SJSA1 (cell line): ENCODE results near the gene KIF1A. TPM values are rescaled to one million over a fixed set of nuclear protein-coding genes. Genes with fewer than 3 reads are reported as not detected.

Experiments
- DNase-seq, 2 experiments: peaks; one replicate each; pipeline ENCODE4 v3.0.0-alpha.2; 2015 to 2020; ENCODE audit warnings: low spot score in 2 of 2, low read depth in 1 of 2
- H3K27ac ChIP-seq: fragments of 250-450 bp; sonication (Bioruptor Pico); 2 replicates; pipeline ENCODE4 v1.5.1; 2020; ENCODE audit warnings: mild to moderate bottlenecking, moderate library complexity
- H3K27me3 ChIP-seq: fragments of 250-450 bp; sonication (Bioruptor Pico); replicated peaks from 2 replicates; pipeline ENCODE4 v1.5.1; 2020; ENCODE audit warnings: mild to moderate bottlenecking, moderate library complexity
- H3K36me3 ChIP-seq: fragments of 250-450 bp; sonication (Bioruptor Pico); 2 replicates; pipeline ENCODE4 v1.5.1; 2020; ENCODE audit warnings: mild to moderate bottlenecking
- H3K4me1 ChIP-seq: fragments of 250-450 bp; sonication (Bioruptor Pico); replicated peaks from 2 replicates; pipeline ENCODE4 v1.6.1; 2021; ENCODE audit warnings: mild to moderate bottlenecking
- H3K4me3 ChIP-seq: fragments of 250-450 bp; sonication (Bioruptor Pico); 2 replicates; pipeline ENCODE4 v1.5.1; 2020; ENCODE audit warnings: mild to moderate bottlenecking
- H3K9me3 ChIP-seq: fragments of 250-450 bp; sonication (Bioruptor Pico); replicated peaks from 2 replicates; pipeline ENCODE4 v1.5.1; 2020; ENCODE audit warnings: mild to moderate bottlenecking
- total RNA-seq: library from RNA; depleted of rRNA; stranded (reverse); fragments of >200 nt; shearing (Covaris generic); gene quantifications from 2 replicates; pipeline ENCODE4 v1.2.3, GENCODE V29; 2014

KIF1A gene
- total RNA-seq, 1 experiment from 2014 or later: not detected

DNA sequence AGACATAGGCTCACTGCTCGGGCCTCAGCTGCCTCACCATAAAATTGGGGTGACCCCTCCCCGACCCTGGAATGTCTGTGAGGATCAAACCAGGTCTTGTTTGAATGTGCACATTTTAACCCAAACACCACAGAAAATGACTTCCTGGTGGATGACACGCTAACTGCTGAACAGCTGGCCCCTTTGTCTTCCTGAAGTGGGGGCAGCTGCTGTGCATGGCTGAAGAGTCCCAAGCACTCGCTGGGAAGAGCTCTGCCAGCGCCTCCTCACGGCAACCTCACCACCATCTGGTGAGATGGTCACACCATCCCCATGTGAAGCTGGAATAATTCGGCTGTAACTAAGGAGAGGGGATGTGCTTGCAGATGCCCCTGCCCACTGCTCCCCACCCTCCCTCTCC, 94.3 kb downstream of the KIF1A start:
- Histone ChIP-seq H3K4me3 (no peak overlapping the region), H3K36me3 (no peaks in the 10 kb centered on the region), H3K27me3 (peaks cover 14% of the 10 kb centered on the region), H3K9me3 (no peaks in the 10 kb centered on the region), H3K4me1 (no peaks in the 10 kb centered on the region), H3K27ac (no peak overlapping the region)
- DNase-seq: no peak

GRCh38 chr2:240725266-240725665, 94.8 kb downstream of the KIF1A start:
- H3K4me1 ChIP-seq: no peaks in the 10 kb centered on the region
- H3K4me3 ChIP-seq: no peak overlapping the region
- DNase-seq: no peak
- H3K9me3 ChIP-seq: no peaks in the 10 kb centered on the region
- H3K27me3 ChIP-seq: peaks cover 12% of the 10 kb centered on the region
- H3K36me3 ChIP-seq: no peaks in the 10 kb centered on the region
- H3K27ac ChIP-seq: no peak overlapping the region

- Histone ChIP-seq H3K4me3 (no peak overlapping the region), H3K4me1 (no peaks in the 10 kb centered on the region), H3K27me3 (peaks cover 13% of the 10 kb centered on the region), H3K27ac (no peak overlapping the region), H3K9me3 (no peaks in the 10 kb centered on the region), H3K36me3 (no peaks in the 10 kb centered on the region)
- no peak for DNase-seq
Observed at GRCh38 chr2:240724431-240724830, 95.6 kb downstream of the KIF1A start.

- Histone ChIP-seq H3K36me3 (no peaks in the 10 kb centered on the region), H3K4me1 (no peaks in the 10 kb centered on the region), H3K4me3 (no peak overlapping the region), H3K27me3 (peaks cover 13% of the 10 kb centered on the region), H3K27ac (no peak overlapping the region), H3K9me3 (no peaks in the 10 kb centered on the region)
- no peak for DNase-seq
Observed at GRCh38 chr2:240723851-240724250, 96.2 kb downstream of the KIF1A start.

GRCh38 chr2:240722796-240723735, 97.0 kb downstream of the KIF1A start:
- H3K36me3 ChIP-seq: no peaks in the 10 kb centered on the region
- no peak for DNase-seq
- H3K27me3 ChIP-seq: peaks cover 11% of the 10 kb centered on the region
- no peak overlapping the region for H3K27ac ChIP-seq
- H3K9me3 ChIP-seq: no peaks in the 10 kb centered on the region
- no peaks in the 10 kb centered on the region for H3K4me1 ChIP-seq
- no peak overlapping the region for H3K4me3 ChIP-seq

GRCh38 chr2:240722376-240722775, 97.6 kb downstream of the KIF1A start:
- Histone ChIP-seq H3K36me3 (no peaks in the 10 kb centered on the region), H3K4me3 (no peak overlapping the region), H3K4me1 (no peaks in the 10 kb centered on the region), H3K27ac (no peak overlapping the region), H3K9me3 (no peaks in the 10 kb centered on the region), H3K27me3 (peaks cover 14% of the 10 kb centered on the region)
- no peak for DNase-seq

DNA sequence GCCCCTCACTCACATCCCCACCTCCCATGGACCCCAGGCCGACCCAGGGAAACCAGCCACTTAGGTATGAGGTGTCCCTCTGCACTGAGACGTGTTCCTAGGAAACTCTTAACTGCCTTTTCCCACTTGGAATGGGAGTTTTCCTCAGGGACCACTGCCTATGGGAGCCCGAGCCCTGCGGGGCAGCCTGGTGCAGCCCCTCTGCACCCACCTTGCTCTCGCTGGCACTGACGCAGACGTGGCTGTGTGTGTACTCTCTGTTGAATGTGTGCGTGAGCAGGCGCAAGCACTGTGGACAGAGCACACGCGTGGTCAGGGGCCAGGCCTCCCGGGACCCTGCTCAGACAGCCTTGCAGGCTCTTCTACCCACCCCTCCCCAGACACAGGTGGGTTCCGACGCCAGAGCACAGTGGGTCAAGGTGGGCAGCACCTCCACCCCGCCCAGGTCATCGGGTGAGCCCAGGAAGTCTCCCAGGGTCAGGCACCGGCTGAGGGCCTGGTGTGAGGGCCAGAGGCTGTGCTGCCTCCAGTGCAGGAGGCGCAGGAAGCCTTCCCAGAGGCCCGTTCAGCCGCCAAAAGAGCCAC, 98.3 kb downstream of the KIF1A start:
- Histone ChIP-seq H3K9me3 (no peaks in the 10 kb centered on the region), H3K4me1 (no peaks in the 10 kb centered on the region), H3K27ac (no peak overlapping the region), H3K27me3 (peaks cover 20% of the 10 kb centered on the region), H3K36me3 (no peaks in the 10 kb centered on the region), H3K4me3 (no peak overlapping the region)
- DNase-seq: no peak

GRCh38 chr2:240720686-240721595, 99.1 kb downstream of the KIF1A start:
- Histone ChIP-seq H3K4me1 (no peaks in the 10 kb centered on the region), H3K36me3 (no peaks in the 10 kb centered on the region), H3K4me3 (no peak overlapping the region), H3K9me3 (no peaks in the 10 kb centered on the region), H3K27me3 (peaks cover 28% of the 10 kb centered on the region), H3K27ac (no peak overlapping the region)
- no peak for DNase-seq

- no peak overlapping the region for H3K27ac ChIP-seq
- no peaks in the 10 kb centered on the region for H3K9me3 ChIP-seq
- no peaks in the 10 kb centered on the region for H3K4me1 ChIP-seq
- H3K4me3 ChIP-seq: no peak overlapping the region
- no peak for DNase-seq
- H3K27me3 ChIP-seq: peaks cover 36% of the 10 kb centered on the region
- no peaks in the 10 kb centered on the region for H3K36me3 ChIP-seq
Observed at GRCh38 chr2:240719676-240720545, 100.1 kb downstream of the KIF1A start.

DNA sequence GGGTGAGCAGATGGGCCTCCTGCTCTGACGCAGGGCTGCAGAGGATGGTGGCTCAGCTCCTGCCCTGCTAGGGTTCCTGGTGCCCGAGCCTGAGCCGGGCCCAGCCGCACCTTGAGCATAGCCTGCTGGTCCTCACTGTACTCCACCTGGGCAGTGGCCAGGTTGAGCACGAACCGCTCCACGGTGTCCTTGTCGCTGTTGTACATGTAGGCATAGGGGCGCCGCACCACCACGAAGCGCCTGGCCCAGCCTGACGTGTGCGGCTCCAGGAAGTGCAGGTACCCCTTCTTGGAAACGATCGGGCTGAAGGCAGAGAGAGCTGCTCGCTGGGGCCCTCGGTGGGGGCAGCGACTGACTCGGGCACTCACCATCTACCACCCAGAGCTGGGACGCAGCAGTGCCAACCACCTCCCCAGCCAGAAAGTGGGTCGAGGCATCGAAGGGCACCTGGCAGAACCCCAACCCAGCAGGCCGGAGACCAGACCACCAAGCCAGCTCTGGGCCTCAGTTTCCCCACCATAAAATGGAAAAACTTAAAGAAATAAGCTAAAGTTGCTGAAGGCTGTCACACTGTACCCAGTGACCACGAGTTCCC, 101.0 kb downstream of the KIF1A start:
- no peak for DNase-seq
- no peaks in the 10 kb centered on the region for H3K4me1 ChIP-seq
- no peak overlapping the region for H3K4me3 ChIP-seq

GRCh38 chr2:240717681-240718581, 102.1 kb downstream of the KIF1A start:
- no peak for DNase-seq
- H3K27me3 ChIP-seq: peaks cover 53% of the 10 kb centered on the region
- H3K36me3 ChIP-seq: no peaks in the 10 kb centered on the region

More for the DNA sequence above, 101.0 kb downstream of the KIF1A start:
- no peak overlapping the region for H3K27ac ChIP-seq
- peaks cover 43% of the 10 kb centered on the region for H3K27me3 ChIP-seq
- no peaks in the 10 kb centered on the region for H3K36me3 ChIP-seq
- no peaks in the 10 kb centered on the region for H3K9me3 ChIP-seq

DNA sequence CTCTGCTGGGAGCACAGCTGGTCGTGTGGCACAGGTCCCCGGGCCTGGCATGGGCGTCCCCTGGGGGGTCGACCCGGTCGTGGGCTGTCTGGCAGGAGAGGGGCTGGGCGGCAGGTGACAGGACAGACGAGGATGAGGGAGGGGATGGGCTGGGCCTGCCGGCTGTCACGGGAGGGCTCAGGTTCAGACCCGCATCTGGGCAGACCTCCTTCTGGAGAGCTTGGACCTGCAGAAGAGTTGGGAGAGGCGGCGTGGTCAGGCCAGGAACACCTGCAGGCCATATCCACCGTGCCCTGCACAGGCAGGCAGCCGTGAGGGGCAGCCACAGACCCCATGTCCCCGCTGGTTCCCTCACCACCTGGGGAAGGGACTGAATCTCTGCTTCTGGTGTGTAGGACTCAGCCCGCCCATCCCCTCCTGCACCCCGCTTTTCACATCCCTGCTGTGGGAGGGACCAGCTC, 102.8 kb downstream of the KIF1A start:
- Histone ChIP-seq H3K4me1 (no peaks in the 10 kb centered on the region), H3K9me3 (no peaks in the 10 kb centered on the region), H3K27me3 (peaks cover 54% of the 10 kb centered on the region), H3K27ac (no peak overlapping the region), H3K36me3 (no peaks in the 10 kb centered on the region), H3K4me3 (no peak overlapping the region)
- DNase-seq: no peak

More at GRCh38 chr2:240717681-240718581, 102.1 kb downstream of the KIF1A start:
- H3K4me3 ChIP-seq: no peak overlapping the region
- H3K9me3 ChIP-seq: no peaks in the 10 kb centered on the region
- no peaks in the 10 kb centered on the region for H3K4me1 ChIP-seq
- H3K27ac ChIP-seq: no peak overlapping the region
